Body of pancreas (tissue), 4 donors: ENCODE measurements around the gene RGS21.

Experiments
- POLR2A ChIP-seq, 3 donors: fragments of 450-650 bp; IDR thresholded peaks; one replicate each; pipeline ENCODE4 v1.6.1; 2016; ENCODE audit warnings: antibody characterized with exemption in 3 of 3, mild to moderate bottlenecking in 2 of 3
- TF ChIP-seq, protein P1 (sequence below), 7 experiments: fragments of 450-650 bp in 4 of 7; fragments of 200-600 bp in 3 of 7; sonication (generic) in 3 of 7; IDR thresholded peaks; one replicate each; pipeline ENCODE4 v1.5.1; 2016 to 2019; ENCODE audit warnings: antibody characterized with exemption in 7 of 7

- TF ChIP-seq, protein P1, sequence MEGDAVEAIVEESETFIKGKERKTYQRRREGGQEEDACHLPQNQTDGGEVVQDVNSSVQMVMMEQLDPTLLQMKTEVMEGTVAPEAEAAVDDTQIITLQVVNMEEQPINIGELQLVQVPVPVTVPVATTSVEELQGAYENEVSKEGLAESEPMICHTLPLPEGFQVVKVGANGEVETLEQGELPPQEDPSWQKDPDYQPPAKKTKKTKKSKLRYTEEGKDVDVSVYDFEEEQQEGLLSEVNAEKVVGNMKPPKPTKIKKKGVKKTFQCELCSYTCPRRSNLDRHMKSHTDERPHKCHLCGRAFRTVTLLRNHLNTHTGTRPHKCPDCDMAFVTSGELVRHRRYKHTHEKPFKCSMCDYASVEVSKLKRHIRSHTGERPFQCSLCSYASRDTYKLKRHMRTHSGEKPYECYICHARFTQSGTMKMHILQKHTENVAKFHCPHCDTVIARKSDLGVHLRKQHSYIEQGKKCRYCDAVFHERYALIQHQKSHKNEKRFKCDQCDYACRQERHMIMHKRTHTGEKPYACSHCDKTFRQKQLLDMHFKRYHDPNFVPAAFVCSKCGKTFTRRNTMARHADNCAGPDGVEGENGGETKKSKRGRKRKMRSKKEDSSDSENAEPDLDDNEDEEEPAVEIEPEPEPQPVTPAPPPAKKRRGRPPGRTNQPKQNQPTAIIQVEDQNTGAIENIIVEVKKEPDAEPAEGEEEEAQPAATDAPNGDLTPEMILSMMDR (IDR thresholded peaks at IDR 0.05) = no peak
- TF ChIP-seq POLR2A (IDR thresholded peaks at IDR 0.05) = no peak
These were observed 39.2 kb upstream of the RGS21 start for GRCh38 chr1:192277635-192278034.
